Pancreas (tissue), 8 donors: Measurements from ENCODE around the gene PRICKLE2. TPM values are rescaled to one million over a fixed set of nuclear protein-coding genes. Genes with fewer than 3 reads are reported as not detected.

Experiments used
- polyA plus RNA-seq, 2 donors: library from polyadenylated mRNA; stranded (reverse); fragments of 200-250 nt; gene quantifications; one replicate each; pipeline ENCODE4 v1.2.3, GENCODE V29; 2013
- total RNA-seq, 6 donors: library from RNA; stranded (reverse); fragmentation: NEBNext Ultra II Directional in 4 of 6; extraction: Animal tissue kit (Norgen Biotek cat#: 25700) in 4 of 6; gene quantifications; one replicate each; pipeline versions ENCODE4 v1.2.1 to v1.2.4, GENCODE V29; 2021 to 2023
- donor health status: healthy with polysubstance abuse.
- donor health status: DM: no; HTN: no; CAD: no; lungs with moderate emphysema.
- donor health status: DM: no; HTN: no; CAD: no.
- donor health status: Bipolar disorder and iron deficiency.
- donor health status: DM: yes; HTN: yes; CAD: no.
- donor health status: DM: no; HTN: no; CAD: no.
- donor health status: DM: no; HTN: no; CAD: no.
- donor health status: DM: yes; HTN: yes; CAD: no.

PRICKLE2 gene
- total and polyA plus RNA-seq, 8 donors: 1.5 to 13.9 (median 7.2) TPM

Other genes starting within 250 kb of the PRICKLE2 start
- 100 to 1,000 TPM in 4 of 6 donors, 10 to 100 TPM in 2; 73.7 to 220 (median 134) TPM for gene PSMD6, start 202.0 kb downstream of the PRICKLE2 start, total RNA-seq
- 100 to 1,000 TPM; 103 to 106 TPM for gene PSMD6, start 202.0 kb downstream of the PRICKLE2 start, polyA plus RNA-seq